Neural progenitor cell (in vitro differentiated cells): Measurements from ENCODE around the gene DEAF1. TPM values are rescaled to one million over a fixed set of nuclear protein-coding genes. Genes with fewer than 3 reads are reported as not detected.
A peak's percentile ranks its signal among the peaks of the same experiment; 100 is the strongest.

Experiments used
- DNase-seq: peaks from one replicate; pipeline ENCODE4 v3.0.0-alpha.2; 2016; ENCODE audit warnings: low spot score
- H2AFZ ChIP-seq: fragments of 200-600 bp; sonication (generic); replicated peaks from 2 replicates; pipeline ENCODE4 v1.6.1; 2016; ENCODE audit warnings: antibody characterized with exemption
- H3F3A ChIP-seq: fragments of 200-600 bp; sonication (generic); 2 replicates; pipeline ENCODE4 v1.6.1; 2016; ENCODE audit warnings: antibody characterized with exemption, low read depth
- H3K27ac ChIP-seq: fragments of 200-600 bp; sonication (generic); 2 replicates; pipeline ENCODE4 v1.5.1; 2016; ENCODE audit warnings: mild to moderate bottlenecking
- H3K27me3 ChIP-seq: fragments of 200-600 bp; sonication (generic); 2 replicates; pipeline ENCODE4 v1.6.1; 2016; ENCODE audit warnings: mild to moderate bottlenecking, moderate library complexity
- H3K36me3 ChIP-seq: fragments of 200-600 bp; sonication (generic); 2 replicates; pipeline ENCODE4 v1.5.1; 2016
- H3K4me1 ChIP-seq: fragments of 200-600 bp; sonication (generic); 2 replicates; pipeline ENCODE4 v1.6.1; 2016; ENCODE audit warnings: mixed run types
- H3K4me2 ChIP-seq: fragments of 200-600 bp; sonication (generic); 2 replicates; pipeline ENCODE4 v1.6.1; 2016
- H3K4me3 ChIP-seq: fragments of 200-600 bp; sonication (generic); 2 replicates; pipeline ENCODE4 v1.5.1; 2016
- H3K79me2 ChIP-seq: fragments of 200-600 bp; sonication (generic); 2 replicates; pipeline ENCODE4 v1.6.1; 2016; ENCODE audit warnings: low read depth
- H3K9ac ChIP-seq: fragments of 200-600 bp; sonication (generic); 2 replicates; pipeline ENCODE4 v1.6.1; 2016
- H3K9me3 ChIP-seq: fragments of 200-600 bp; sonication (generic); 2 replicates; pipeline ENCODE4 v1.5.1; 2016; ENCODE audit warnings: low read depth
- H4K20me1 ChIP-seq: fragments of 200-600 bp; sonication (generic); 2 replicates; pipeline ENCODE4 v1.6.1; 2016; ENCODE audit warnings: low read depth
- H3K27ac Mint-ChIP-seq: 3 replicates; pipeline ENCODE4 v1.8.0; 2021; ENCODE audit warnings: mixed read lengths
- H3K27me3 Mint-ChIP-seq: 2 replicates; pipeline ENCODE4 v1.8.0; 2022; ENCODE audit warnings: low read depth, mild to moderate bottlenecking, inconsistent platforms, moderate library complexity, mixed read lengths; ENCODE audit not compliant: insufficient read depth
- H3K36me3 Mint-ChIP-seq: 3 replicates; pipeline ENCODE4 v1.8.0; 2021; ENCODE audit warnings: mixed read lengths
- H3K4me1 Mint-ChIP-seq: 3 replicates; pipeline ENCODE4 v1.8.0; 2021; ENCODE audit warnings: mixed read lengths
- H3K4me3 Mint-ChIP-seq: 3 replicates; pipeline ENCODE4 v1.8.0; 2021; ENCODE audit warnings: mild to moderate bottlenecking, moderate library complexity, mixed read lengths
- H3K9me3 Mint-ChIP-seq: 3 replicates; pipeline ENCODE4 v1.8.0; 2020; ENCODE audit warnings: mixed read lengths
- EZH2 ChIP-seq: fragments of 200-600 bp; sonication (generic); IDR thresholded peaks from 2 replicates; pipeline ENCODE4 v1.6.1; 2017; ENCODE audit warnings: antibody characterized with exemption, mild to moderate bottlenecking, moderate library complexity
- EZH2phosphoT487 ChIP-seq: fragments of 200-600 bp; sonication (generic); IDR thresholded peaks from 2 replicates; pipeline ENCODE4 v1.6.1; 2017; ENCODE audit warnings: antibody characterized with exemption
- total RNA-seq: library from RNA; depleted of rRNA; stranded (reverse); fragments of >200 nt; gene quantifications from 2 replicates; pipeline ENCODE4 v1.2.3, GENCODE V29; 2015; ENCODE audit warnings: low replicate concordance
- TF ChIP-seq, protein P1 (sequence below): fragments of 200-600 bp; sonication (generic); IDR thresholded peaks from 2 replicates; pipeline ENCODE4 v1.5.1; 2017; ENCODE audit warnings: antibody characterized with exemption, mild to moderate bottlenecking

The DEAF1 gene
- total RNA-seq, 1 donor from 2014 or later, result 38.4 TPM

DNA sequence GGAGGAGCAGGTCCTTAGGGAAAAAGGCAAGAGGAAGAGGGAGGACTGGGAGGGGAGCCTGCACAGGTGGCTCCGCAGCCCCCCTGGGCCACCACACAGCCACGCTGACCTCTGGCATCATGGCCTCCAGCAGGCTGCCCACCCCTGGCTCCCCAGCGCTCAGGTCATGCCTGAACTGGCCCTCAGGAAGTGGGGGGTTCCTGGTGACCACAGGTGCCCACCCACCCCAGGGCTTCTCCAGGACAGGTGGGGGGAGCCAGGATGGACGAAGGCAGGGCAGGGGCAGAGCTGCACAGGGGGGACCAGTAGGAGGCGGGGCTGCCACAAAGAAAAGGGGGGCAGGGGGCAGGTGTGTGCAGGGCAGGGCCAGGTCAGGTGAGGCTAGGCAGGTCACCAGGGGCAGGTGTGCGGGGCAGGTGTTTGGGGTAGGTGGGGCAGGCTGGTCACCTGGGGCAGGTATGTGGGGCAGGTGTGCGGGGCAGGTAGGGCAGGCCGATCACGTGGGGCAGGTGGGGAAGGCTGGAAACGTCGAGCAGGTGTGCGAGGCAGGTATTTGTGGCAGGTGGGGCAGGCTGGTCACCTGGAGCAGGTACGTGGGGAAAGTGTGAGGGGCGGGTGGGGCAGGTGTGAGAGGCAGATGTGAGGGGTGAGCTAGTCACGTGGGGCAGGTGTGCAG, 997 bp downstream of the DEAF1 start:
- H3K9ac ChIP-seq, result no peak overlapping the region
- Mint-ChIP-seq H3K27ac (peak overlapping the region; percentile 81), H3K27me3 (peaks cover 6% of the 10 kb centered on the region), H3K4me1 (peaks cover 37% of the 10 kb centered on the region), H3K9me3 (peaks cover 2% of the 10 kb centered on the region), H3K4me3 (peak overlapping the region; percentile 86), H3K36me3 (peaks cover 8% of the 10 kb centered on the region)
- peaks cover 33% of the 10 kb centered on the region for H4K20me1 ChIP-seq
- H3K4me3 ChIP-seq, result peak overlapping the region; percentile 77
- no peak overlapping the region for H2AFZ ChIP-seq
- no peak overlapping the region for H3K27ac ChIP-seq
- peaks cover 24% of the 10 kb centered on the region for H3F3A ChIP-seq
- no peak for TF ChIP-seq EZH2phosphoT487
- TF ChIP-seq, protein P1, sequence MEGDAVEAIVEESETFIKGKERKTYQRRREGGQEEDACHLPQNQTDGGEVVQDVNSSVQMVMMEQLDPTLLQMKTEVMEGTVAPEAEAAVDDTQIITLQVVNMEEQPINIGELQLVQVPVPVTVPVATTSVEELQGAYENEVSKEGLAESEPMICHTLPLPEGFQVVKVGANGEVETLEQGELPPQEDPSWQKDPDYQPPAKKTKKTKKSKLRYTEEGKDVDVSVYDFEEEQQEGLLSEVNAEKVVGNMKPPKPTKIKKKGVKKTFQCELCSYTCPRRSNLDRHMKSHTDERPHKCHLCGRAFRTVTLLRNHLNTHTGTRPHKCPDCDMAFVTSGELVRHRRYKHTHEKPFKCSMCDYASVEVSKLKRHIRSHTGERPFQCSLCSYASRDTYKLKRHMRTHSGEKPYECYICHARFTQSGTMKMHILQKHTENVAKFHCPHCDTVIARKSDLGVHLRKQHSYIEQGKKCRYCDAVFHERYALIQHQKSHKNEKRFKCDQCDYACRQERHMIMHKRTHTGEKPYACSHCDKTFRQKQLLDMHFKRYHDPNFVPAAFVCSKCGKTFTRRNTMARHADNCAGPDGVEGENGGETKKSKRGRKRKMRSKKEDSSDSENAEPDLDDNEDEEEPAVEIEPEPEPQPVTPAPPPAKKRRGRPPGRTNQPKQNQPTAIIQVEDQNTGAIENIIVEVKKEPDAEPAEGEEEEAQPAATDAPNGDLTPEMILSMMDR, result no peak
- TF ChIP-seq EZH2, result no peak
- peak overlapping the region; percentile 67 for H3K4me2 ChIP-seq
- peaks cover 22% of the 10 kb centered on the region for H3K4me1 ChIP-seq
- no peak for DNase-seq
- H3K36me3 ChIP-seq, result no peaks in the 10 kb centered on the region
- peaks cover 66% of the 10 kb centered on the region for H3K79me2 ChIP-seq
- no peaks in the 10 kb centered on the region for H3K9me3 ChIP-seq
- no peaks in the 10 kb centered on the region for H3K27me3 ChIP-seq

- peak; percentile 35 for DNase-seq
- Mint-ChIP-seq H3K4me3 (peak overlapping the region; percentile 86), H3K9me3 (peaks cover 2% of the 10 kb centered on the region), H3K4me1 (peaks cover 37% of the 10 kb centered on the region), H3K36me3 (peaks cover 9% of the 10 kb centered on the region), H3K27ac (peak overlapping the region; percentile 81), H3K27me3 (peaks cover 6% of the 10 kb centered on the region)
- peak overlapping the region; percentile 67 for H3K4me2 ChIP-seq
- H4K20me1 ChIP-seq, result peaks cover 33% of the 10 kb centered on the region
- peaks cover 24% of the 10 kb centered on the region for H3F3A ChIP-seq
- peak overlapping the region; percentile 77 for H3K4me3 ChIP-seq
- H3K9me3 ChIP-seq, result no peaks in the 10 kb centered on the region
- no peak overlapping the region for H3K9ac ChIP-seq
- H3K27me3 ChIP-seq, result no peaks in the 10 kb centered on the region
- peak overlapping the region; percentile 7 for H3K27ac ChIP-seq
- TF ChIP-seq, protein P1, result no peak
- no peak for TF ChIP-seq EZH2phosphoT487
- no peak for TF ChIP-seq EZH2
- peaks cover 66% of the 10 kb centered on the region for H3K79me2 ChIP-seq
- H3K36me3 ChIP-seq, result no peaks in the 10 kb centered on the region
- H3K4me1 ChIP-seq, result peaks cover 22% of the 10 kb centered on the region
- no peak overlapping the region for H2AFZ ChIP-seq
These were observed 1.6 kb downstream of the DEAF1 start for GRCh38 chr11:693415-693831.

GRCh38 chr11:692824-693414, 2.1 kb downstream of the DEAF1 start:
- Histone ChIP-seq H3K4me2 (peak overlapping the region; percentile 67), H3K36me3 (no peaks in the 10 kb centered on the region), H3K27me3 (no peaks in the 10 kb centered on the region), H4K20me1 (peaks cover 33% of the 10 kb centered on the region), H3K9me3 (no peaks in the 10 kb centered on the region), H3K9ac (no peak overlapping the region), H3K27ac (peak overlapping the region; percentile 7), H3F3A (peaks cover 22% of the 10 kb centered on the region), H3K79me2 (peaks cover 66% of the 10 kb centered on the region), H2AFZ (no peak overlapping the region), H3K4me1 (peaks cover 22% of the 10 kb centered on the region), H3K4me3 (peak overlapping the region; percentile 77)
- DNase-seq, result no peak
- peak overlapping the region; percentile 81 for H3K27ac Mint-ChIP-seq
- peaks cover 2% of the 10 kb centered on the region for H3K9me3 Mint-ChIP-seq
- peaks cover 33% of the 10 kb centered on the region for H3K4me1 Mint-ChIP-seq
- TF ChIP-seq EZH2, result no peak
- TF ChIP-seq, protein P1, result no peak
- TF ChIP-seq EZH2phosphoT487, result no peak
- peaks cover 13% of the 10 kb centered on the region for H3K36me3 Mint-ChIP-seq
- peak overlapping the region; percentile 86 for H3K4me3 Mint-ChIP-seq
- peaks cover 6% of the 10 kb centered on the region for H3K27me3 Mint-ChIP-seq
